CD4-positive, alpha-beta T cell treated with Interleukin-4 for 1 hour (primary cell): ENCODE measurements around the gene PRSS33.

Experiments used
- DNase-seq, 2 donors: peaks; one replicate each; pipeline ENCODE4 v3.0.0-alpha.2; 2020 to 2022

PRSS33 gene, protein sequence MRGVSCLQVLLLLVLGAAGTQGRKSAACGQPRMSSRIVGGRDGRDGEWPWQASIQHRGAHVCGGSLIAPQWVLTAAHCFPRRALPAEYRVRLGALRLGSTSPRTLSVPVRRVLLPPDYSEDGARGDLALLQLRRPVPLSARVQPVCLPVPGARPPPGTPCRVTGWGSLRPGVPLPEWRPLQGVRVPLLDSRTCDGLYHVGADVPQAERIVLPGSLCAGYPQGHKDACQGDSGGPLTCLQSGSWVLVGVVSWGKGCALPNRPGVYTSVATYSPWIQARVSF

DNA sequence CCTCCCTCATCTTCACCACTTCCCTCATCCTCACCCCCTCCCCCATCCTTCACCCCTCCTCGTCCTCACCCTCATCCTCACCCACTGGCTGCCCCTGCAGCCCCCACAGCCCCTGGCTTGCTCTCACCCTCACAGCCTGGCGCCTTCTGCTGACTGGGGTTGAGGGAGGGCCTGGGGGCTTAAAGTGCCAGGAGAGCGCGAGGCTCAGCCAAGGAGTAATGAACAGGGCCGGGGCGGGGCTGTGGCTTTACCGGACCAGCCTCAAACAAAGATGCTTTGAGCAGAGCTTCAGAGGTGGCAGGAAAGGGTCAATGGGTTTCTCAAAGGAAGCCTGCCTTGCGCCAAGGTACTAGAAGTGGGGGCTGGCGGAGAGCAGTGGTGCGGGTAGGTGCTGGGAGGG, at the start of gene PRSS33:
Gene PRSS33 (minus strand): TSS at position 155 of the 400 bp plus-strand sequence. CDS start 1,013 bp downstream, outside the sequence.
- DNase-seq, result no peak

DNA sequence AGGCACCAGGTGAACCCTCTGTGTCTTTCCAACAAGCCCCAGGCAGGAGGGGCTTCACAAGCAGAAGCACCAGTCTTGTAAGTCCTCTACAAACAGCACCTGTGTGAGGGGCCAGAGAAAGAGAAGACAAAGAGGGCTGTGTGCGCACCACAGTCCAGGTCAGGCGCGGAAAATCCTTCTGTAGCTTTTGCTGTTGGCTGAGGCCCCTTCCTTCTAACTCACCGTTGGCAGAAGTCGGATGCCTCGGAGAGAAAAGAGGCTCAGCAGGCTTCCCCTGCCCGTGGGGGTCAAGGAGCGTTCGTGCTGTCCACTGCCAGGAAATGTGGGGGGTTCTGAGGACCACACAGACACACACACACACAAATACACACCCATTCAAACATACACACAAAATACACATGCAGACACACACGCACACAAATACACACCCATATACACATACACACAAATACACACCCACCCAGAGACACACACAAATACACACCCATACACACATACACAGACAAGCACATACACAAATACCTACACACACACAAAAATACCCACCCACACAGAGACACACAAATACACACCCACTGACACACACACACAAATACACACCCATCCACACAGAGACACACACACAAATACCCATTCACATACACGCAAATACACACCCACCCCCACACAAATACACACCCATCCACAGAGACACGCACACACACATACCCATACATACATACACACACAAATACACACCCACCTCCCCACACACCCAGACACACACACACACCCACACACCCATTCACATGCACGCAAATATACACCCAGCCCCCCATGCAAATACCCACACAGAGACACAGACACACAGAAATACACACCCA, 49.5 kb upstream of the PRSS33 start:
- no peak for DNase-seq

DNA sequence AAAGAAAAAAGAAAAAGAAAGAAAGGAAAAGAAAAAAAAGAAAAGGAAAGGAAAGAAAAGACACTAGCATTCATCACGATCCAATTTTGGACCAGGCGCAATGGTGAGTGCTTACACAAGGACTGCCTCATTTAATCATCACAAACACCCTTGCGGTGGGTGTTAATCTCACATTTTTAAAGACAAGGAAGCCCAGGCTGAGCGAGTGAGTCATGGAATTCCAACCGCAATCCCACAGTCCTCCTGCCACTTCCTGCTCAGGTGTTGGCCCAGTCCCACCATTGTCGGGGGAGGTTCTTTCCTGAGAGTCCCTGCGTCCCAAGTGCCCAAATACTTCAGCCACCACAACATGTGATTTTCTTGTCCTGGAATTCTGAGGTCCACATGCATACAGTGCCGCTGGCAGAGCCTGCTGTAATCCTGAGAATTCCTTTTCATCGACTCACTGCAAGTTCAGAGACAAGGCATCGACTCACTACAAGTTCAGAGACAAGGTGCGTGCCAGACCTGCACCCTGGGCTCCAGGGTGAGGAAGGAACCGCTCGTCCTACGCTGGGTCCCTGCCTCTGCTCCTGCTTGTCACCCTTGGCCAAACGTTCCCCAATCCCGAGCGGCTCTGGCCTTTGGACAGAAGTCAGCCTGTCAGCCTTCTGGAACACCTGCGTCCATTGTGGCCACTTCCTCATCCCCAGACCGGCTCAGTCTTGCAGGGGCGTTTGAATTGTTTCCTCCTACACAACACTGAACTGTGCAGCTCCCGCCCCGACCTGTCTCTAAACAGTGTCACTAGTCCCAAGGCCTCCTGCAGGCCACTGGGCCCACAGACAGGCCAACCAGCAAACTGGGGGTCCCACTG, 48.5 kb upstream of the PRSS33 start:
- DNase-seq, result no peak

DNA sequence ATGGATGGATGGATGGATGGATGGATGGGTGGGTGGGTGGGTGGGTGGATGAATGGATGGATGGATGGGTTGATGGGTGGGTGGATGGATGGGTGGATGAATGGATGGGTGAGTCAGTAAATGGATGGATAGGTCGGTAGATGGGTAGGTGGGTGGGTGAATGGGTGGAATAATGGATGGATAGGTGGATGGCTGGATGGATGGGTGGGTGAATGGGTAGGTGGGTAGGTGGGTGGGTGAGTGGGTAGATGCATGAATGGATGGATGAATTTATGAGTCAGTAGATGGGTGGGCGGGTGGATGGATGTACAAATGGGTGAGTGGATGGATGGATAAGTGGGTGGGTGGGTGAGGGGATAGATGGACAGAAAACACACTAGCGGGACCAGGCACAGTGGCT, 47.6 kb upstream of the PRSS33 start:
- DNase-seq, result no peak

DNA sequence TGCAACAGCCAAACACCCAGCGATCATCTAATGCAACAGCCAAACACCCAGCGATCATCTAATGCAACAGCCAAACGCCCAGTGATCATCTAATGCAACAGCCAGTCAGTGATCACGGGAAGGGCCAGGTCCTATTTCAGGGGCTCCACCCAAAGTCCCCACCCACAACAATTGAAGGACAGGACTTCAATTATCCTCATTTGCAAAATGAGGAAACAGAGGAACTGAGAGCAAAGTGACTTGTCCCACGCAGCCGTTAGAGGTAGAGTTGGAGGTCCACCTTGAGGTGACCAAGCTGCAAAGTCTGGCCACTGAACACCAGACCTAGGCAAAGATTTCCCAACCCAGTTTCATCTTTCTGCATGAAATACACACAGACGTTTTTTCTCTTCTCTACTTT, 46.4 kb upstream of the PRSS33 start:
- DNase-seq, result no peak

DNA sequence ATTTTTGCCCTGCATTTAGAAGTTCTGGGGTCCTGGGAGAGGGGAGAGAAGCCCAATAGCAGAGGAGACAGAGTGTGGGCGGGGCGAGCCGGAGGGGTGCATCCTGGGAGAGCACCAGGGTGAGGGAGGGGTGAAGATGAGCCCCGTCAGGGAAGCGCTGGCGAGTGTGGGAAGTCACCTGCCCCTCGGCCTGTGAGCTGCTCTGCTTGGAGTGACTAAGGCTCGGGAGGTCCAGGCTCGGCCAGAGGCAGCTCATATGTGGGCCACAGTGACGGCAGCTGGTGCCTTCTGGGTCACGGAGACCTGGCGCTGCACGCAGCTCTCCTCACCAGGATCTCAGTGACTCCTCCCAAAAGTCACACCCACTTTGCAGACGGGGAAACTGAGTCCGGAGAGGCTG, 43.8 kb upstream of the PRSS33 start:
- no peak for DNase-seq

DNA sequence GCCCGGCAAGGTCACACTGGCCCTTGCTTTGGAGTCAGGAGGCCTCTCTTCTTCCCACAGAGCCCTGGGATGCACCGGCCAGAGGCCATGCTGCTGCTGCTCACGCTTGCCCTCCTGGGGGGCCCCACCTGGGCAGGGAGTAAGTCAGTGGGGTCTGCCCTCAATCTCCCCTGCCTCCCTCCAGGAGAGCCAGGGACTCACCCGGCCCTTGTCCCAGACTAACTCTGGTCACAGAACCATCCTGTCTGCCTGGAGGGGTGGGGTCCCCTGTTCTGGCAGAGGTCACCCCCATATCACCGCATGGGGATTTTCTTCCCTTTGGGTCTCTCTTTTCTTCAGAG, 43.0 kb upstream of the PRSS33 start:
- DNase-seq, result no peak

DNA sequence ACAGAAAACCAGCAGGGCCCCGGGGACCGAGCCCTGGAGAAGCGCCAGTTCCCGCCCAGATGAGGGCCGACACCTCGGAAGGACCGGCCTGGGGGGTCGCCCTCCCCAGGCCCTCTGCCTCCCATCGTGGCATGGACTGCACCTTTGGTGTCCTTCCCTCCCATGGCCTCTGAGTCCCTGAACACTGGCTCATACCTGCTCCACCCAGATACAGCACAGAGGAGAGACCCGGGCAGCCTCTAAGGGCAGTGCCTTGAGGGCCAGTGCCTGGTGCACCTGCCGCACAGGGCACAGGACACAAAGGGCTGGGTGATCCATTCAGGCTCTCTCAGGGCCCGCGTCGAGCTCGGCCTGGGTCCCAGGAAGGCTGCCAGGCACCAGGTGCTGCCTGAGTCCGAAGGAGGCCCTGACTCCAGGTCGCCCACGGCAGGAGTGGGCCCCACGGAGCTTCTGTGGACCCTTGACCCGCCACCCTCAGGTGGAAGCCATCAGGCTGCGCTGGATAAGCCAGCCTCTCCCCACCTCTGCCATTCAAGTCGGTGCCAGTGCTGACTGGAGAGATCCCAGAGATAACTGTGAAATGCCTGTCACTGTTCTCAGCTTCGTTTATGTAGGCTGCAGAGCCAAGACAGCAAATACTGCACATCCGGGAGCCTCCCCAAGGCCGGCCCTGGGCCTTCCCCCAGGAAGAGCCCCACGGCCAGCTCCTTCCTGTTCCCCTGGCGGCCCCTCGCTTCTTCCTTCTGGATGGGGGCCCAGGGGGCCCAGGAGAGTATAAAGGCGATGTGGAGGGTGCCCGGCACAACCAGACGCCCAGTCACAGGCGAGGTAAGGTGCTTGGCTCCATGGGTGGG, 42.4 kb upstream of the PRSS33 start, which contains the start of gene ZG16B:
Gene ZG16B (plus strand): TSS at position 803 of the 854 bp plus-strand sequence. CDS start 139 bp downstream, outside the sequence.
- no peak for DNase-seq

DNA sequence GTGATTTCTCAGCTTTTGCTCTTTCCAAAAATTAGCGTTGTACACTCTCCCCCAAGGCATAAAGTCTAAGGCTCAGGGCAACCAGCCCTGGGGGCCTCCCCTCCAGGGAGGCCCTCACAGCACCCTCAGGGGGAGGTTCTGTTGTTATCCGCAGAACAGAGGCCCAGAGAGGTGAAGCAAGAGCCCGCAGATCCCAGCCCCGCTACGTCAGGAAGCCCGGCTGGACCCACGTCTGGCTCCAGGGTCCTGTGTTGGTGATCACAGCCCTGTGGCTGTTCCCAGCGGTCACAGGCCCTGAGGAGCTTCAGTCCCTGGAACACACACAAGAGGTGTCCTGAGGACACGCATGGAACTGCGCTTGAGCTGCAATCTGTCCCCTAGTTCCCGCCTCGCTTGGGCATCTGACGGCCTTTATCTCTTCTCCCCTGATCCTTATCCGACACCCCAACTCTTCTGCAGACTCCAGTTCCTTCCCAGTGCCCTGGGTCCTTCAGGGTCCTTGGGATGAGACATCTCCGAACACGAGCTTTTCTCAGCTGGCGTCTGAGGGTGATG, 41.6 kb upstream of the PRSS33 start:
- DNase-seq, result no peak

DNA sequence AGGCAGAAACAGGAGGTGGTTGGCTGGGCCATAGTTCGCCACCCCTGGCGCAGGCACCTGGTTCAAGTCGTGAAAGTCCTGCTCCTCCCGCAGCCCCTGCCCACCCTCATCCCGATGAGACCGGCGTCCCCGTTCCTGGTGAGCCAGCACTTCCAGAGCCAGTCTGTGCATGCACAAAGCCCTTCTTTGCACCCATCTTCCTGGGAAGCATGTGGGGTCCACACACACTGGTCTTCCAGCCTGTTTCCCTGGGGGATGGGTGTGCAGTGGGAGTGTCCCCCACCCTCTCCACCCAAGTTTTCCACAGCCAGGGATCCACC, 41.1 kb upstream of the PRSS33 start:
- DNase-seq, result no peak

DNA sequence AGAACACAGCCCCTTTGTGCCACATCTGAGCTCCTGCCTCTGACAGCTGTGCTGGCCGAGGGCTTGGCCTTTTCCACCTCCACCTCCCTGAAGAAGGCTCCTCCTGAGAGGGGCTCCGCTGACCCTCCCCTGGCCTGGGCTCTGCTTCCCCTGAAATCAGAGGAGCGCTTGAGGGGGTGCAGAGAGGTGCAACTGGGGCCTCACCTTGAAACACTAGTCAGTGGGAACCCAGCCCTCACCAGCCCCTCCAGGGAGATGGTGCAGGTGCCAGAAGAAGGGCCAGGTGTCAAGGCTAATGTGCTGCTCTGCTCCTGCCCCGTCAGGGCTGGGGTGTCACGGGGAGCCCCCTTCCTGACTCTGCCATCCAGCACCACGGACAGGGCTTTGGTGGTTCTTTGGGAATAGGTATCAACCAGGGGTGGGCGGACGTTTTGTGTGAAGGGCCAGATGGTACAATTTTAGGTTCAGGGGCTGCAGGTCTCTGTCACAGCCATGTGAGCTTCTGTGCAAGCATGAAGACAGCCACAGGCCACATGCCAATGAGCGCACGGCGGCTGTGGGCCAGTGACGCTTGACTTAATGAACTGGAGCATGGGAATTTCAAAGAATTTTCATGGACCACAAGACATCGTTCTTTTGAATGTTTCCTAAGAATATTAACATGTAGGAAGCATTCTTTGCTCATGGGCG, 40.6 kb upstream of the PRSS33 start:
- DNase-seq, result no peak

DNA sequence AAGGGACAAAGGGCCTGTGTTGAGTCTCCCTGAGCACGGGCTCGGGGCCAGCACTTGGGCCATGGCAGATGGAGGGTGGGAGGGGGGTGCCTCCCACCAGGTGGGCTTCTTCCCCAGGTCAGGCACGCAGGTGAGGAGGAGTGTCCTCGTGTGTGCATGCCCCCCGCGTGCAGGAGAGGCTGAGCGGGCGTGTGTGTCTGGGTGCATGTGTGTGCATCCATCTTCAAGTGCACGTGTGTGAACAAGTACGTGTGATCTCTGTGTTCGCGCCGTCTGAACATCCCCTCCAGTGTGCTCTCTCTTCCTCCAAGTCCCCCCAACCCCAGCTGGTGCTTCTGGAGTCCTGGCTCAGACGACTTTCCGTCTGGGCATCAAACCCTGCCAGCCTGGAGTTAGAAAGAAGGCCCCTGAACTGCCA, 40.0 kb upstream of the PRSS33 start:
- DNase-seq, result no peak

DNA sequence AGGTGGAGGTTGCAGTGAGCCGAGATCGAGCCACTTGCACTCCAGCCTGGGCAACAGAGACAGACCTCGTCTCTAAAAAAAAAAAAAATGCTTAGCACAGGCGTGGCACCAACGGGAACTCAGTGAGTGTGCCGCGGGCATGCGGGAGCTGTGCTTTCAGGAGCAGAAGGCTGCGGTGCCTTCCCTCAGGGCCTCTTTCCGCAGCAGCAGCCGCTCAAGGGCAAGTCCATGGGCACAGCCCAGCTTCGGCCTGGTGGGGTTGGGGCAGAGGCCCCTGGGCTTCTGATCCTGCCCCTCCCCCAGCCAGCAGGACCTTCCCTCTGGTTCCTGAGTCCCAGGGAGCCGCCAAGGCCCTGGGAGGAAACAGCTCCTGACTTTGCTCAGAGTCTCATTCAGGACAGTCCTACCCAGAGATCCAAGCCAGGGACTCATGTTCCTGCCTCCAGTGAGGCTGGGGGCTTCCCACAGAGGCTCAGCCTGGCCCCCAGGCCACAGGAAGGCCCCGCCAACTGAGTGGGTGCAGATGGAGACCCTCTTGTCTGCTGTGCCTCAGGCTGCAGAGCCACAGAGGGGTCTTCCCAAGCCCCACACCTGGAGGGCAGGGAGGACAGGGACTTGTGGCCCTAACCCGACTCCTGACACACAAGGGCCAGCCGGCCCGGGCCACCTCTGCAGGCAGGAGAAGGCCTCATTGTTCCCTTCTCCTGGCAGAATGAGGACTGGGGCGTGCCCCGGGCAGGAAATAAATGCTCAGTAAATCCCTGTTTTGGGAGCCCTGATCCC, 39.4 kb upstream of the PRSS33 start:
- DNase-seq, result no peak

DNA sequence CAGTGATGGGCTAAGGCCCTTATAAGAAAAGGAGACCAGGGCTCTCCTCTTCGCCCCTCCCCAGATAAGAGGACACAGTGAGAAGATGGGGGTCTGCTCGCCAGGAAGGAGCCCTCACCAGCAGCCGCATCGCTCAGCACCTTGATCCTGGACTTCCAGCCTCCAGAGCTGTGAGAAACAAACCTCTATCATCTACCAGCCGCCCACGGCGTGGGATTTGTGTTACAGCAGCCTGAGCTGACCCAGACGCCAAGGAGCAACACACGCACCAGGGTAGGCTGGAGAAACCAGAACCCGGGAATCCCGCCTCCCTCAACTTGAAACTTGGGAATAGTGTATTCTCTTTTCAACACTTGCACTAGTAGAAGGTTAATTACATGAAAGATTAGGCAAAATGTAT, 38.5 kb upstream of the PRSS33 start:
- no peak for DNase-seq

DNA sequence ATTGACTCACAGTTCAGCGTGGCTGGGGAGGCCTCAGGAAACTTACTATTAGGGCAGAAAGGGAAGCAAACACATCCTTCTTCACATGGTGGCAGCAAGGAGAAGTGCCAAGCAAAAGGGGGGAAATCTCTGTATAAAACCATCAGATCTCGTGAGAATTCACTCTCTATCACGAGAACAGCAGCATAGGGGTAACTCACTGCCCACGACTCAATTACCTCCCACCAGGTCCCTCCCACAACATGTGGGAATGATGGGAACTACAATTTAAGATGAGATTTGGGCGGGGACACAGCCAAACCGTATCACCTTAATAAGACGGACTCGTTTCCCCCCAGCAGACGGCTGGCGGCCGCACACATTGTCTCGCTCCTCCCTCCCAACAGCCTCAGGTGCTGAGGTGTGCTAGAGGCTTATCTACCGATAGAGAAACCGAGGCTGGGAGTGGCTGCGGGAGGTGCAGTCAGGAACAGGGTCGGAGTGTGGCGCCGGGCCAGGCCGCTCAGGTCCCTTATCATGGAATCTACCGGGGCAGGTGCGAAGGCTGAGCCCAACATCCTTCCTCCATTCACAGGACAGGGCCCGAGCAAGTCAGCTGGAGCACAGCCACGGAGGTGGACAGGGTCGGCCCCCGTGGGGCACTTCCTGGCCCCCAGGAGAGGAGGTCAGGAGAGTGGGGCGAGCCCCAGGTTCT, 37.8 kb upstream of the PRSS33 start:
- no peak for DNase-seq

DNA sequence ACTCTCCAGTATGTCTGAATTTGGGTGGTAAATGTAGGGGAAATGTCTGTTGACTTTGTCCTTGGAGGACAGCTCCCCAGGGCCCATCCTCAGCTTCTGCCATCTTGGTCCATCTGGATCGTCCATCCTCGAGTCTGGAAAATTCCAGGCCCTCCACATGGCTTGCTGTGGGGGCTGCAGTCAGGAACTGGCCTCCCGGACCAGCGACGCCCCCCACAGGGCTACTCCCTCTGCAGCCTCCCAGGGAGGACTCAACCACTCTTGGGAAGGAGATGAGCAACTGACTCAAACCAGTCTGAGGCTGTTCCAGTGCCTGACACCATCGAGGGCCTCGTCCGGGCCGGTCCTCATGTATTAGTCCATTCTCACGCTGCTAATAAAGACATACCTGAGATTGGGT, 37.3 kb upstream of the PRSS33 start:
- no peak for DNase-seq

DNA sequence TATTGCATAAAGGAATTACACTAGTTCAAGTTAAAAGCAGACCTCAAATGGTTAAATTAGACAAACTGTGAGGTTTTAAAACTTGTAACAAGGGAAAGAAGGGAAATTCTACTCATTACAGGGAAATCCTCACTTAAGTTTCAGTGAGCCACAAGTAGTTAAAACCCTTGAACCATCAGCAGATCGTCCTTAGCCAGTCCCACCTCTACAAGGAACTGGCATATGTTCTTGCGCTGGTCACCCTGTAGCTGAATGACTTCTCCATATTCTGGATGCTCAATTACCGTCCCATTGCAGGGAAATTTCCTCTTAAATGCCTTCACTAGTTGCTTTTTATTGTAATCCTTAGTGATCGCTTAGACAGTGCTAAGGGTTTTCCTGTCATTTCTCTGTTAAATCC, 35.1 kb upstream of the PRSS33 start:
- DNase-seq, result no peak

DNA sequence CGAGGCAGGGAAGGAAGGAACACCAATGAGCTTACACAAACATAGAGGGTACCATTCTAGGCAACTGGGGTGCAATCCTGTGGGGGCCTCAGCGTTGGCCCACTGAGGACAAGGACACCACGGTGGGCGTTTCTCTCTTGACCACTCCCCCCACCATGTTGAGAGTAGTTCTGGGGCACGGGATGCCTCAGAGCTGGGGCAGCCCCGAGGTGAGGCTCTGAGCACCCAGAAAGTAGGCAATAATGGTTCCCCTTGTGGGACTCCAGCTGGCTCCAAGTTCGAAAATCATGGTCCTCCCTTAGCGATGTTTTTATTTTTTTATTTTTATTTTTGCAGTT, 34.8 kb upstream of the PRSS33 start:
- DNase-seq, result no peak

DNA sequence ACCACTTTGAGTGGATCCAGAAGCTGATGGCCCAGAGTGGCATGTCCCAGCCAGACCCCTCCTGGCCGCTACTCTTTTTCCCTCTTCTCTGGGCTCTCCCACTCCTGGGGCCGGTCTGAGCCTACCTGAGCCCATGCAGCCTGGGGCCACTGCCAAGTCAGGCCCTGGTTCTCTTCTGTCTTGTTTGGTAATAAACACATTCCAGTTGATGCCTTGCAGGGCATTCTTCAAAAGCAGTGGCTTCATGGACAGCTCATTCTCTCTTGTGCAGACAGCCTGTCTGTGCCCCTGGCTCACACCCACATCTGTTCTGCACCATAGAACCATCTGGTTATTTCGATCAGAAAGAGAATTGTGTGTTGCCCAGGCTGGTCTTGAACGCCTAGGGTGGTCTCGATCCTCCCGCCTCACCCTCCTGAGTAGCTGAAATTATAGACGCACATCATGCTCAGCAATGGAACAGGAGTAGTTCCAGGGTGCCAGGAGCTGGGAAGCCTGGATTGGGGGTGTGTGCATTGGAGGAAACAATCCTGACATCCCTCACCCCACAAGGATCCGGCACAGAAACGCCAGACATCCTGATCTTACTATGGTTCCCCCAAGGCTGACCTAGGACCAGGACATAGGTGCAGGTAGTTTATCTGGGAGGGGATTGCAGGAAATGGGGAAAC, 34.3 kb upstream of the PRSS33 start:
- no peak for DNase-seq
